NCI-H510A (cell line): Measurements from ENCODE around the gene ZNF333.
"Not testable (repeated sequence)": the region's sequence is repeated elsewhere in the genome, so short reads cannot be mapped to it uniquely, and the experiment has no call there.

Experiments
- DNase-seq: peaks from one replicate; lab custom pipeline; 2025; lab: John Stamatoyannopoulos, UW

Gene ZNF333

DNA sequence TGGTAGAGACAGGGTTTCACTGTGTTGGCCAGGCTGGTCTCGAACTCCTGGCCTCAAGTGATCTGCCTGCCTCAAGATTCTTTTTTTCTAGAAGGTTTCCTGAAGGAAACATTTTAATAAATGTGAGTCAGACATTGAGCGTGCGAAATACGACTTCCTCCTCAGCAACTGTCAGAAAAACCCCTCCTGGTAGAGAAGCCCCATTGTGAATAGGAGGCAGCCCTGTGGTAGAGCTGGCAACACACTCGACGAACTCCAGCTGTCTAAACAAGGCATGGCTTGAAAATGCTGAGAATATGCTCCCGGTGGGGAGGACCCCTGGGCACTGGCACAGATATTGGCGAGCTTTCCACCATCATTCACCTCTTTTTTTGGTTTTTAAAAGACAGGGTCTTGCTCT lies 9.8 kb downstream of the ZNF333 start:
- DNase-seq: no peak

DNA sequence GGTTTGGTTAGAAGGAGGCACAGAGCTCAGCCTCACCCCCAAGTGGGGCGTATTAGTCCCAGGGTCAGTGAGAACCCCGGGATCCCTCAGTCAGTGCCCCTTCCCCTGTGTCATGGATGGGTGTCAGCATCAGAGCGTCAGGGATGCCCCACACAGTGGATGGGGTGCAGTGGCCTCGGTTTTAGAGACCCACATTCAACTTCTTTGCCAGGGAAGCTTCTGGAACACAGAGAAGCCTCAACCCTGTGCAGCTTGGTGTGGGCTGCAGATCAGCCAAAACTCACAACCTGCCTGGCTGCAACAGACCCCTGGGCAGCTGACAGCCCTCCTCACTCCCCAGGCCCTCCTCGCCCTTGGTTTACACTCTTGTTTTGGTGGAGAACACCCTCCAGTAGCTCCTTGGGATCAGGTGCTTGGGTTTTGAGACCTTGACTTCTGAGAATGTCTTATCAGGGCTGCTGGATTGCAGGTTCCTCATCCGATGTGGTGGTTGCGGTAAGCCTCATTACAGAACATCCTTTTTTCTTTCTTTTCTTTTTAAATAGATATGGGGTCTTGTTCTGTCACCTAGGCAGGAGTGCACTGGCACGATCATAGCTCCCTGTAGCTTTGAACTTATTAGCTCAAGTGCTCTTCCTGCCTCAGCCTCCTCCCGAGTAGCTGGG lies 11.0 kb downstream of the ZNF333 start:
- no peak for DNase-seq

GRCh38 chr19:14703833-14704232 lies 14.0 kb downstream of the ZNF333 start:
- no peak for DNase-seq

DNA sequence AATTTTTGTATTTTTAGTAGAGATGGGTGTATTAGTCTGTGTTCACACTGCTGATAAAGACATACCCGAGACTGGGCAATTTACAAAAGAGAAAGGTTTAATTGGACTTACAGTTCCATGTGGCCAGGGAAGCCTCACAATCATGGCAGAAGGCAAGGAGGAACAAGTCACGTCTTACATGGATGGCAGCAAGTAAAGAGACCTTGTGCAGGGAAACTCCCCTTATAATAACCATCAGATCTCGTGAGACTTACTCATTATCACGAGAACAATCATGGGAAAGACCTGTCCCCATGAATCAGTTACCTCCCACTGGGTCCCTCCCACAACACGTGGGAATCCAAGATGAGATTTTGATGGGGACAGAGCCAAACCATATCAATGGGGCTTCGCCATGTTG lies 14.6 kb downstream of the ZNF333 start:
- no peak for DNase-seq

GRCh38 chr19:14715841-14716240 lies 26.0 kb downstream of the ZNF333 start:
- no peak for DNase-seq

DNA sequence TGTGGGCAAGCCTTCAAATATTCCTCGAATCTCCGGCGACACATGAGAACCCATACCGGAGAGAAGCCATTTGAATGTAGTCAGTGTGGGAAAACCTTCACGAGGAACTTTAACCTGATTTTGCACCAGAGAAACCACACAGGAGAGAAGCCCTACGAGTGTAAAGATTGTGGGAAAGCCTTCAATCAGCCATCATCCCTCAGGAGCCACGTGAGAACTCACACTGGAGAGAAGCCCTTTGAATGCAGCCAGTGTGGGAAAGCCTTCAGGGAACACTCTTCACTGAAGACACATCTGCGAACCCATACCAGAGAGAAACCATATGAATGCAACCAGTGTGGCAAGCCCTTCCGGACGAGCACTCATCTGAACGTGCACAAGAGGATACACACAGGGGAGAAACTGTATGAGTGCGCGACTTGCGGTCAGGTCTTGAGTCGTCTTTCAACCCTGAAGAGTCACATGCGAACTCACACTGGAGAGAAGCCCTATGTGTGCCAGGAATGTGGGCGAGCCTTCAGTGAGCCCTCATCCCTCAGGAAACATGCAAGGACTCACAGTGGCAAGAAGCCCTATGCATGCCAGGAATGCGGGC lies 28.8 kb downstream of the ZNF333 start:
- DNase-seq: no peak

DNA sequence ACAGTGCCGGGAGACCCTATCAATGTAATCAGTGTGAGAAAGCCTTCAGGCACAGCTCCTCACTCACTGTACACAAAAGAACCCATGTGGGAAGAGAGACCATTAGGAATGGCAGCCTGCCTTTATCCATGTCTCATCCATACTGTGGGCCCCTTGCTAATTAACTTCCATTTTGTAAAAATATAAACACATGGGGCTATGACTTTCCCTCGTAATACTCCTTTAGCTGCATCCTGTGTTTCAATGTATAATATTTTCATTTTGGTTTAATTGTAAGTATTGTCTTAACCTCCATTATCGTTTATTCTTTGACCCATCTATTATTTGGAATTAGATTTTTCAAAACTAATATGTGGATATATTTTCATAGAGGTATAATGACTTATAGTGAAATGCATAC lies 29.3 kb downstream of the ZNF333 start:
- DNase-seq: no peak

DNA sequence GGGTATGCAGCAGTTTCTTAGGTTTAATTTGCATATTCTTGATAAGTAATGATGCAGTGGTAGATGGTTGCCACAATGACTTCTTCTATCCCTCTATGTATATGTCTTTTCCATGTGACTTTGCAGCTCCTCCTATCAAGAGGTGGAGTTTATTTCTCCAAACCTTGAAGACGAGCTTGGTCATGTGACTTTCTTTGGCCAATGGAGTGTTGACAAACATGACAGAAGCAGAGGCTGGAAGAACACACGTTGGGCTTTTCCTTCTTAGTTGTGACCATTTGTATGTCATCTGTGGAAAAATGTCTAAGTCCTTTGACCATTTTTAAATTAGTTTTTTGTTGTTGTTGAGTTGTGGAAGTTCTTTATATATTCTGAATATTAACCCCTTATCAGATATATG lies 32.3 kb downstream of the ZNF333 start:
- no peak for DNase-seq

- no peak for DNase-seq
Observed at GRCh38 chr19:14728595-14728994, 38.7 kb downstream of the ZNF333 start.

- no peak for DNase-seq
Observed at GRCh38 chr19:14731200-14731599, 41.4 kb downstream of the ZNF333 start.

DNA sequence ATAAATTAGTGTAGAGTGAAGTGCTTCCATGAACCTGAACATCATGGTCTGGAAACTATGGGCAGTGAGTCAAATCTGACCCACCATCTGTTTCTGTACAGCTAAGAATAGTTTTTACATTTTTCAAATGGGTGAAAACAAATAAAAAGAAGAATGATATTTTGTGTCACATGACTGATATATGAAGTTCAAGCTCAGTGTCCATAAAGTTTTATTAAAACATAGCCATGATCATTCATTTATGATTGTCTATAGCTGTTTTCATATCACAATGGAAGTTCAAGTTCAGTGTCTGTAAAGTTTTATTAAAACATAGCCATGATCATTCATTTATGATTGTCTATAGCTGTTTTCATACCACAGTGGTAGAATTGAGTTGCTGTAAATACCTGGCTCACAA lies 42.7 kb downstream of the ZNF333 start:
- DNase-seq: no peak

GRCh38 chr19:14733574-14733973 lies 43.7 kb downstream of the ZNF333 start:
- DNase-seq: no peak

DNA sequence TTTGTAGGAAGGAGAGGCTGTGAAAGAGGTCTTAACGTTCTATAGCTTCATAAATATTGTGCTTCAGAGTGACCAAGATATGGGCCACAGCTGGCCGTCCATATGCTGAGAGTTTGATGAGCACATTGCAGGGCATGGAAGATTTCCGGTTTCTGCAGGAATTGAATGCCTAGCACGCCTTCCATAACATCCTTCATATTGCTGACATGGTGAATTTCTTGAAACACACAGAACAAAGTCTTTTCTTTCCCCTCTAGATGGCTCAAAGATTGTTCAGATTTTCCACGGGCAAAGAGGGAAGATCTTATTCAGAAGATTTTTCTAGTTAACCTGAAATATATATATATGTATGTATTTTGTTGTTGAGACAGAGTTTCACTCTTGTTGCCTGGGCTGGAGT lies 46.1 kb downstream of the ZNF333 start:
- no peak for DNase-seq

- no peak for DNase-seq
Observed at GRCh38 chr19:14746886-14747285, 57.0 kb downstream of the ZNF333 start.

- DNase-seq: no peak
Observed at GRCh38 chr19:14748601-14749000, 58.8 kb downstream of the ZNF333 start.

DNA sequence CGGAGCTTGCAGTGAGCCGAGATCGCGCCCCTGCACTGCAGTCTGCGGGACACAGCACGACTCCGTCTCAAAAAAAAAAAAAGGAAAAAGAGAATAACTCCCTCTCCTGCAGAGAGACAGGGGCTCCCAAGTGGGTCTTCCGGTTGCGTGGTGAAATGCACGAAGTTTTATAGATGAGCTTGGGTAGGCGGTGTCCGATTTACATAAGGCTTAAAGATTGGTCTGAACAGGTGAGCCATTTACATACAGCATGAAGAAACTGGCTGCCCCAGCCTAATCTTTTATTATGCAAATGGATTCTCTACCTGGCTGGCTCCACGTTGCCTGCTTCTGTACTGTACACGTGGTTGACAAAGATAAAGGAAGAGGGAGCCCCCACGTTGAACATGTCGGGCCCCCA lies 69.0 kb downstream of the ZNF333 start:
- no peak for DNase-seq

DNA sequence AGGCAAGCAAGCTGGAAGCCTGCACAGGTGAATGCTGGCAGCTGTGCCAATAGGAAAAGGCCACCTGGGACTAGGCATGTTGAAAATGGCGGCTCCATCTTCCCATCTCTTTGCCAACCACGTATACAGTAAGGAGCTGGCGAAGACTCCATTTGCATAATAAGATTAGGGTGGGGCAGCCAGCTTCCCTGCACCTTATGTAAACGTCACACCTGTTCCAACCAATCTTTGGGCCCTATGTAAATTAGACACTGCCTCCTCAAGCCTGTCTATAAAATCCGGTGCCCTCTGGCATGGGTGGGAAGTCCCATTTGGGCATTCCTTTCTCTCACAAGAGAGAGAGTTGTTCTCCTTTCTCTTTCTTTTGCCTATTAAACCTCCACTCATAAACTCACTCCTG lies 71.8 kb downstream of the ZNF333 start:
- DNase-seq: no peak

GRCh38 chr19:14762111-14762510 lies 72.3 kb downstream of the ZNF333 start:
- no peak for DNase-seq

GRCh38 chr19:14763497-14764145 lies 73.8 kb downstream of the ZNF333 start:
- no peak for DNase-seq

GRCh38 chr19:14764401-14764800 lies 74.6 kb downstream of the ZNF333 start:
- DNase-seq: no peak

DNA sequence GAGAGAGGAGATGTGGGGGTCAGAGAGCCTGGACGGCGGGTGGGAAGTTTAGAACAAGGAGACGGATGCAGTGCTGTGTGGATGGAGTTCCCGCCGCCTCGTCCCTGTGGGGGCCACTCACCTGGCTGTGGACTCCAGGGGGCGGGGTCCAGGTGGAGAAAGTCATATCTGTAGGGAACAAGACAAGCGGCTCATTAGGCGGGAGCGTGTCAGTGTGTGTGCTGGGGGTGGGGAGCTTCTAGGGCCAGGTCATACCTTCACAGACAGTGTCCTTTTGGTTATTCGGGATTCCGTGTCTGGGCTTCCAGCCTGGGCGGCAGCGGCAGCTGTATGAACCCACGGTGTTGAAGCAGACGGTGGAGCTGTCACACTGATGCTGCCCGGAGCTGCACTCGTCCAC lies 75.6 kb downstream of the ZNF333 start:
- not testable (repeated sequence) for DNase-seq

DNA sequence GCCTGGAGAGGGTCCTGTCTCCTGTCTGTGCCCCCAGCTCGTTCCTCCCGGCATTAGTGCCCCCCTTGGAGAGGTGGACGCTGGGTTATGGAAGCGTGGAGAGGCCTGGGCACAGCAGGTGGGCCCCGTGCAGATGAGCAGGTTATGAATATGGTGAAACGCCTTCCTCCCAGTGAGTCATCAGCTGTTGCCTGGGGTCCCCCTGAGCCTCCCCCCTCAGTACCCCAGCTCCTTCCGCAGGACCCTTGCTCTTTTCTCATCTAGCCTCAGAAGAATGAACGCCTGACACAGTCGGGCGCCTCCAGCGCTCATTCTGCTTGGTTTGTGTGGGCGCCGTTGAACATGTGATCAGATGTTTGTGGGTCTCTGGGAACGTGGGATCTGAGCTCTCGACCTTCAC lies 76.0 kb downstream of the ZNF333 start:
- DNase-seq: not testable (repeated sequence)

- DNase-seq: no peak
Observed at GRCh38 chr19:14767466-14767971, 77.7 kb downstream of the ZNF333 start.
